A673 (cell line): ENCODE data around the gene FMN2.

Experiments
- EZH2 ChIP-seq: fragments of 200-600 bp; sonication (generic); IDR thresholded peaks from 2 replicates; pipeline ENCODE4 v1.6.1; 2017; ENCODE audit warnings: borderline replicate concordance, low read depth, mild to moderate bottlenecking, mixed read lengths, antibody characterized with exemption, low read length; ENCODE audit not compliant: poor library complexity, severe bottlenecking
- TF ChIP-seq, protein P1 (sequence below): fragments of 300-800, 200-600 bp; sonication (generic); conservative IDR thresholded peaks from 2 replicates; pipeline ENCODE4 v1.5.1; 2017; ENCODE audit warnings: low read depth, mild to moderate bottlenecking, antibody characterized with exemption, low read length, moderate library complexity, mixed read lengths

DNA sequence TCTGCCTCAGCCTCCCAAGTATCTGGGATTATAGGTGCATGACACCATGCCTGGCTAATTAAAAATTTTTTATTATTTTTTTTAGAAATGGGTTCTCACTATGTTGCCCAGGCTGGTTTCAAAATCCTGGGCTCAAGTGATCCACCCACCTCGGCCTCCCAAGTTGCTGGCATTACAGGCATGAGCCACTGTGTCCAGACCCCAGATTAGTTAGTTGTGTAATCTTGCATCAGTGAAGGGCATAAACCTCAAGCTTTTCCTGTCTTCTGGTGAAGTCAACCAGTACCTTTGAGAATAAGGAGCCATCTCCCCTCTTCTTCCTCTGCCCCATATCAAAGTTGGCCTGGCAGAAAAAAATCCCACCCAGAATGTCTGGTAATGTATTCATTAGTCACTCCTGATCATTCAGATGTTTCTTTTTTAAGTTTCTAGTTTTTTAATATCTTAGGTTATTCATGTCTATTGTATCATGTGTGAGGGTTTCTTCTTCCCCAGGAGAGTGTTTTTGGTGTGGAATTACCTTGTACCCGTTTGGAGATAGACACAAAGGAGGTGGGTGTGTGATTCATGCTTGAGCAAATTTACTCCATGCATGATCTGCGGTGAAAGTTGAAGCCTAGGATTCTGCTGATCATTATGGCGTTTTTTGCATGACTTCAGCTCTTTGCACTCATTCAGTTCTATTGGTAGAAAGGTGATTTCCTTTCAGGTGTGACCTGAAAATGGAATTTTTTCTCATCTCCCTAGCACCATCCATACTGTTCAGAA is 144.0 kb downstream of the FMN2 start:
- TF ChIP-seq, protein P1, sequence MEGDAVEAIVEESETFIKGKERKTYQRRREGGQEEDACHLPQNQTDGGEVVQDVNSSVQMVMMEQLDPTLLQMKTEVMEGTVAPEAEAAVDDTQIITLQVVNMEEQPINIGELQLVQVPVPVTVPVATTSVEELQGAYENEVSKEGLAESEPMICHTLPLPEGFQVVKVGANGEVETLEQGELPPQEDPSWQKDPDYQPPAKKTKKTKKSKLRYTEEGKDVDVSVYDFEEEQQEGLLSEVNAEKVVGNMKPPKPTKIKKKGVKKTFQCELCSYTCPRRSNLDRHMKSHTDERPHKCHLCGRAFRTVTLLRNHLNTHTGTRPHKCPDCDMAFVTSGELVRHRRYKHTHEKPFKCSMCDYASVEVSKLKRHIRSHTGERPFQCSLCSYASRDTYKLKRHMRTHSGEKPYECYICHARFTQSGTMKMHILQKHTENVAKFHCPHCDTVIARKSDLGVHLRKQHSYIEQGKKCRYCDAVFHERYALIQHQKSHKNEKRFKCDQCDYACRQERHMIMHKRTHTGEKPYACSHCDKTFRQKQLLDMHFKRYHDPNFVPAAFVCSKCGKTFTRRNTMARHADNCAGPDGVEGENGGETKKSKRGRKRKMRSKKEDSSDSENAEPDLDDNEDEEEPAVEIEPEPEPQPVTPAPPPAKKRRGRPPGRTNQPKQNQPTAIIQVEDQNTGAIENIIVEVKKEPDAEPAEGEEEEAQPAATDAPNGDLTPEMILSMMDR, result no peak
- TF ChIP-seq EZH2, result no peak
